ENCODE data around the gene KDM4C. TPM values are rescaled to one million over a fixed set of nuclear protein-coding genes. Genes with fewer than 3 reads are reported as not detected.

Gene KDM4C
- total and polyA plus RNA-seq, 2 of the 4 experiments (the other 2 are of a cell fraction): 11.8 to 23.8 TPM

- no peak overlapping the region for H2BK20ac ChIP-seq (ENCODE audit: low read depth, low read length)
- H3K4me2 ChIP-seq (ENCODE audit: low read depth, low read length): peak overlapping the region; percentile 17; the same call in 1 of the 2 replicates
- no peak overlapping the region for H3K18ac ChIP-seq (ENCODE audit: low read depth, low read length)
- no peak overlapping the region for H3K4me3 ChIP-seq (ENCODE audit: insufficient read depth, low read depth, low read length)
- peak overlapping the region; percentile 23; the same call in 1 of the 3 replicates for H2BK15ac ChIP-seq (ENCODE audit: low read depth, low read length)
- peak overlapping the region; percentile 78 for H2AK9ac ChIP-seq (replicated peaks; ENCODE audit: low read depth, low read length, poor library complexity)
- H2AFZ ChIP-seq (replicated peaks; ENCODE audit: low read length, poor library complexity): no peak overlapping the region
- ATAC-seq (ENCODE audit: low read depth) (peak; percentile 78), DNase-seq (peak; percentile 86)
- no peak for TF ChIP-seq MAZ (IDR thresholded peaks at IDR 0.05; ENCODE audit: borderline replicate concordance, low read depth, low read length)
- TF ChIP-seq SMC3 (IDR thresholded peaks at IDR 0.05; ENCODE audit: low read depth, low read length): no peak
- peak; percentile 53 for TF ChIP-seq RCOR1 (IDR thresholded peaks at IDR 0.05; ENCODE audit: insufficient replicate concordance, low read length)
- TF ChIP-seq NFE2L2 (IDR thresholded peaks at IDR 0.05; ENCODE audit: low read depth, low read length): no peak
- peak; percentile 71 for TF ChIP-seq BHLHE40 (IDR thresholded peaks at IDR 0.05; ENCODE audit: low read depth, low read length)
- peak; percentile 68 for TF ChIP-seq FOS (IDR thresholded peaks at IDR 0.05; ENCODE audit: low read depth, low read length)
- H3K27me3 ChIP-seq (ENCODE audit: control insufficient read depth, insufficient read depth, low read length): no peaks in the 10 kb centered on the region
- ChIA-PET CTCF (interaction anchor here (0.7 to 1.2 kb wide), 3 partner anchors 14 to 121 kb away, joined by 3 read pairs; no protein-coding TSS in a partner anchor), POLR2A (ENCODE audit: unreplicated experiment) (interaction anchor here (0.5 kb wide), 1 partner anchor 105 kb away, joined by 3 read pairs; no protein-coding TSS in a partner anchor)
- 0 out of 2 replicates have a peak overlapping the region, but pooled peaks have one; percentile 37 for H4K91ac ChIP-seq (ENCODE audit: insufficient read depth, low read depth, low read length)
- no peaks in the 10 kb centered on the region for H4K20me1 ChIP-seq (ENCODE audit: insufficient read depth, low read length)
- no peaks in the 10 kb centered on the region for H3K36me3 ChIP-seq (ENCODE audit: control insufficient read depth, insufficient read depth, low read length)
- intact Hi-C loops (cut with micrococcal nuclease) (no loop called here), in situ Hi-C loops (cut with MboI; ENCODE audit: low sequenced_read_pairs) (no loop called here), dilution Hi-C loops (cut with HindIII; ENCODE audit: low sequenced_read_pairs, unreplicated experiment) (no loop called here)
- H3K4me1 ChIP-seq (ENCODE audit: control insufficient read depth, insufficient read depth, low read length): peaks cover 6% of the 10 kb centered on the region
- no peak overlapping the region for H3K23ac ChIP-seq (ENCODE audit: low read depth, low read length)
- no peak overlapping the region for H3K9ac ChIP-seq (ENCODE audit: low read depth, low read length)
- peaks cover 5 to 12% of the 10 kb centered on the region in 2 experiments; a peak in 3 of 4 replicates for H3K79me1 ChIP-seq (ENCODE audit: low read depth in 1 of 2, low read length in 2 of 2)
- WGBS, 2 experiments (ENCODE audit: extremely low coverage in 2 of 2, insufficient read length in 1 of 2): 0% methylated on average over 1 of the region's 4 CpGs; no CpG with 5 or more reads in 1 of the 2 experiments
- peak overlapping the region; percentile 45 for H3K4ac ChIP-seq (ENCODE audit: low read depth, low read length)
- no peak overlapping the region for H2BK120ac ChIP-seq (ENCODE audit: low read depth, low read length)
- H4K8ac ChIP-seq (ENCODE audit: low read depth in 2 of 2, low read length in 2 of 2): peak overlapping the region in 1 of 2 experiments; percentile 10; a peak in 1 of 4 replicates
- peak overlapping the region; percentile 28 for H2BK5ac ChIP-seq (ENCODE audit: low read depth, low read length, poor library complexity, severe bottlenecking)
- H3K14ac ChIP-seq (replicated peaks; ENCODE audit: low read depth, low read length): no peak overlapping the region
- BruUV-seq (replicated peaks): no TSS peak
- no peak overlapping the region for H3K56ac ChIP-seq (ENCODE audit: extremely low read depth, insufficient read depth, low read length)
- no peaks in the 10 kb centered on the region for H3K9me3 ChIP-seq (ENCODE audit: control insufficient read depth, insufficient read depth, low read length)
- peaks cover 8% of the 10 kb centered on the region for H3K9me1 ChIP-seq (ENCODE audit: insufficient read depth, low read length)
- no peak overlapping the region for H4K5ac ChIP-seq (ENCODE audit: low read depth, low read length)
- H2AK5ac ChIP-seq (ENCODE audit: low read depth, low read length): no peak overlapping the region; the same call in 1 of the 2 replicates
- no peak overlapping the region for H3K27ac ChIP-seq (ENCODE audit: insufficient read depth, low read length)
These were observed 174.1 kb downstream of the KDM4C start for GRCh38 chr9:6931913-6932312.
